GM23338 (cell line): ENCODE results near the gene PRDM5.

Source experiments
- EZH2 ChIP-seq: fragments of 200-600 bp; sonication (generic); IDR thresholded peaks from one replicate; pipeline ENCODE4 v1.8.0; 2017; ENCODE audit warnings: antibody characterized with exemption, mild to moderate bottlenecking, low read depth; ENCODE audit not compliant: unreplicated experiment
- EZH2phosphoT487 ChIP-seq: fragments of 200-600 bp; sonication (generic); IDR thresholded peaks from one replicate; pipeline ENCODE4 v1.8.1; 2018; ENCODE audit warnings: antibody characterized with exemption; ENCODE audit not compliant: unreplicated experiment
- TF ChIP-seq, protein P1 (sequence below), 2 experiments: fragments of 200-600 bp in 1 of 2; sonication (generic) in 1 of 2; conservative IDR thresholded peaks; 2 replicates each; pipeline versions ENCODE4 v1.5.1 to v1.6.1; 2016 to 2017; ENCODE audit warnings: antibody characterized with exemption in 2 of 2, low read depth in 2 of 2, mild to moderate bottlenecking in 2 of 2, moderate library complexity in 1 of 2
- TF ChIP-seq, protein P2 (sequence below): IDR thresholded peaks from one replicate; pipeline ENCODE4 v1.6.1; 2018; ENCODE audit warnings: antibody characterized with exemption; ENCODE audit not compliant: unreplicated experiment

DNA sequence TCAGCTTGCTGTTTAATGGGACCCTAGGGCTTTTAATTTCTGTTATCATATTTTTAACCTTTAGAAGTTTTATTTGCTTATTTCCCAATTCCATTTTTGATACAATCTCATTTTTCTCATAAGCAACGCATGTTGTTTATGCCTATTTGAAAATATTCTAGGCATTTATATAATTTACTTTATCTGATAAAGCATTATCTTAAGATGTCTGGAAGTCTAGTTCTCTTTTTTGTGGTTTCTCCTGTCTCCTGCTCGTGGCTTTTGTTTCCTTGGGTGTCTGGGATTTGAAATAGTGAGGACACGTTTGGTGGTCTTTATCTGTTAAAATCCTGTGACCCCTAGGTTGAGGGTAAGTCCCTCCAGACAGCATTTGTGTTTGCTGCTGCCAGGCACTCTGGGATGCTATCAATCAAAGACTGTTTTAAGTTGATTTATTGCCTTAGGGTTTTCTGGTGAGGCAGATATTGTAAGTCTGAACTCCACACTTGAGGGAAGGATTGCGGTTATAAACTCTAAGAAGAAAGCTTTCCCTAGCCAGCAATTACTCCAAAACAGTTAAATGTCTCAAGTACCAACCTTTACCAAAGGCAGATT, 208.0 kb downstream of the PRDM5 start:
- TF ChIP-seq EZH2phosphoT487 = no peak
- TF ChIP-seq, protein P1, sequence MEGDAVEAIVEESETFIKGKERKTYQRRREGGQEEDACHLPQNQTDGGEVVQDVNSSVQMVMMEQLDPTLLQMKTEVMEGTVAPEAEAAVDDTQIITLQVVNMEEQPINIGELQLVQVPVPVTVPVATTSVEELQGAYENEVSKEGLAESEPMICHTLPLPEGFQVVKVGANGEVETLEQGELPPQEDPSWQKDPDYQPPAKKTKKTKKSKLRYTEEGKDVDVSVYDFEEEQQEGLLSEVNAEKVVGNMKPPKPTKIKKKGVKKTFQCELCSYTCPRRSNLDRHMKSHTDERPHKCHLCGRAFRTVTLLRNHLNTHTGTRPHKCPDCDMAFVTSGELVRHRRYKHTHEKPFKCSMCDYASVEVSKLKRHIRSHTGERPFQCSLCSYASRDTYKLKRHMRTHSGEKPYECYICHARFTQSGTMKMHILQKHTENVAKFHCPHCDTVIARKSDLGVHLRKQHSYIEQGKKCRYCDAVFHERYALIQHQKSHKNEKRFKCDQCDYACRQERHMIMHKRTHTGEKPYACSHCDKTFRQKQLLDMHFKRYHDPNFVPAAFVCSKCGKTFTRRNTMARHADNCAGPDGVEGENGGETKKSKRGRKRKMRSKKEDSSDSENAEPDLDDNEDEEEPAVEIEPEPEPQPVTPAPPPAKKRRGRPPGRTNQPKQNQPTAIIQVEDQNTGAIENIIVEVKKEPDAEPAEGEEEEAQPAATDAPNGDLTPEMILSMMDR (conservative IDR thresholded peaks at IDR 0.05; ENCODE audit: low read depth in 2 of 2) = no peak
- TF ChIP-seq EZH2 = no peak
- TF ChIP-seq, protein P2, sequence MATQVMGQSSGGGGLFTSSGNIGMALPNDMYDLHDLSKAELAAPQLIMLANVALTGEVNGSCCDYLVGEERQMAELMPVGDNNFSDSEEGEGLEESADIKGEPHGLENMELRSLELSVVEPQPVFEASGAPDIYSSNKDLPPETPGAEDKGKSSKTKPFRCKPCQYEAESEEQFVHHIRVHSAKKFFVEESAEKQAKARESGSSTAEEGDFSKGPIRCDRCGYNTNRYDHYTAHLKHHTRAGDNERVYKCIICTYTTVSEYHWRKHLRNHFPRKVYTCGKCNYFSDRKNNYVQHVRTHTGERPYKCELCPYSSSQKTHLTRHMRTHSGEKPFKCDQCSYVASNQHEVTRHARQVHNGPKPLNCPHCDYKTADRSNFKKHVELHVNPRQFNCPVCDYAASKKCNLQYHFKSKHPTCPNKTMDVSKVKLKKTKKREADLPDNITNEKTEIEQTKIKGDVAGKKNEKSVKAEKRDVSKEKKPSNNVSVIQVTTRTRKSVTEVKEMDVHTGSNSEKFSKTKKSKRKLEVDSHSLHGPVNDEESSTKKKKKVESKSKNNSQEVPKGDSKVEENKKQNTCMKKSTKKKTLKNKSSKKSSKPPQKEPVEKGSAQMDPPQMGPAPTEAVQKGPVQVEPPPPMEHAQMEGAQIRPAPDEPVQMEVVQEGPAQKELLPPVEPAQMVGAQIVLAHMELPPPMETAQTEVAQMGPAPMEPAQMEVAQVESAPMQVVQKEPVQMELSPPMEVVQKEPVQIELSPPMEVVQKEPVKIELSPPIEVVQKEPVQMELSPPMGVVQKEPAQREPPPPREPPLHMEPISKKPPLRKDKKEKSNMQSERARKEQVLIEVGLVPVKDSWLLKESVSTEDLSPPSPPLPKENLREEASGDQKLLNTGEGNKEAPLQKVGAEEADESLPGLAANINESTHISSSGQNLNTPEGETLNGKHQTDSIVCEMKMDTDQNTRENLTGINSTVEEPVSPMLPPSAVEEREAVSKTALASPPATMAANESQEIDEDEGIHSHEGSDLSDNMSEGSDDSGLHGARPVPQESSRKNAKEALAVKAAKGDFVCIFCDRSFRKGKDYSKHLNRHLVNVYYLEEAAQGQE = no peak
